Right lobe of liver (tissue), 4 donors: ENCODE data around the gene MYO5A.

Experiments used
- CTCF ChIP-seq, 4 donors: fragments of 200-600 bp in 3 of 4; fragments of 450-650 bp in 1 of 4; IDR thresholded peaks; one replicate each; pipeline versions ENCODE4 v1.5.1 to v1.8.0; 2016 to 2022; ENCODE audit warnings: antibody characterized with exemption in 4 of 4, mild to moderate bottlenecking in 2 of 4
- POLR2A ChIP-seq: fragments of 450-650 bp; IDR thresholded peaks from one replicate; pipeline ENCODE4 v1.6.1; 2017; ENCODE audit warnings: antibody characterized with exemption, mild to moderate bottlenecking
- donor health status: DM: no; HTN: no; CAD: no.
- donor health status: DM: no; HTN: no; CAD: no.
- donor health status: DM: no; HTN: yes; CAD: no.

GRCh38 chr15:52337198-52337853 lies 191.4 kb downstream of the MYO5A start:
- no peak for TF ChIP-seq CTCF (IDR thresholded peaks at IDR 0.05)
- TF ChIP-seq POLR2A, result no peak
